ENCODE results near the gene IQUB.

DNA sequence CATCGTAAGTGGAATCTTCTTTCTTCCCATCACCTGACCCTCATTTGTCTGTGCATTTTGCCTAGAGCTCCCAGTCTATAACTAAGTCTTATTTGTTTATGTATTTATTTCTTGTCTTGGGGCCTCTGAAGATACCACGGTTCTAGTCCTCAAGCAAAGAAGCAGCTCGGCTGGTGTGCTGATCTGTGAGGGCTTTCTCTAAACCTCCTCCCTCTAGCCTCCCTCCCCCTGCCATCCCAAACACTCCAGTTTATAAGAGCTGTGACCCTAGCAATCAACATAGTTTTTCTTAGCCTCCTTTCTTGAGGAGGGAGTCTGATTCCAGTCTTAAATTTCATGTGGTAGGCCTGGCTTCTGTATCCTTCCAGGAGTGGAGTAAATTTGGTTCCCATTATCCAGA lies 38.9 kb upstream of the IQUB start:
- no peak for TF ChIP-seq CTCF (IDR thresholded peaks at IDR 0.05; ENCODE audit: low read depth, low read length)
- no peak for TF ChIP-seq MYC (IDR thresholded peaks at IDR 0.05; ENCODE audit: low read depth, low read length)
- no peak for TF ChIP-seq POLR2A (IDR thresholded peaks at IDR 0.05; ENCODE audit: extremely low read depth, insufficient read length)
